SH-SY5Y (cell line): ENCODE measurements around the gene UNKL.

Source experiments
- GATA2 ChIP-seq: IDR thresholded peaks from 2 replicates; pipeline ENCODE4 v1.6.1; 2011; ENCODE audit warnings: mild to moderate bottlenecking, low read depth, low read length
- GATA3 ChIP-seq: IDR thresholded peaks from 2 replicates; pipeline ENCODE4 v1.6.1; 2011; ENCODE audit warnings: low read depth, mild to moderate bottlenecking, low read length, moderate library complexity

The UNKL gene

GRCh38 chr16:1325261-1325660 lies 89.2 kb downstream of the UNKL start:
- TF ChIP-seq GATA3 (no peak), GATA2 (no peak)

- TF ChIP-seq GATA2, result no peak
- no peak for TF ChIP-seq GATA3
These were observed 90.1 kb downstream of the UNKL start for GRCh38 chr16:1324286-1324826.

- no peak for TF ChIP-seq GATA3
- TF ChIP-seq GATA2, result no peak
These were observed 90.9 kb downstream of the UNKL start for GRCh38 chr16:1323296-1324239.

- no peak for TF ChIP-seq GATA2
- no peak for TF ChIP-seq GATA3
These were observed 92.1 kb downstream of the UNKL start for GRCh38 chr16:1322407-1322806.

GRCh38 chr16:1320658-1321240 lies 93.8 kb downstream of the UNKL start:
- TF ChIP-seq GATA3 (no peak), GATA2 (no peak)

GRCh38 chr16:1320097-1320496 lies 94.4 kb downstream of the UNKL start:
- no peak for TF ChIP-seq GATA3
- no peak for TF ChIP-seq GATA2

GRCh38 chr16:1319041-1319440 lies 95.5 kb downstream of the UNKL start:
- no peak for TF ChIP-seq GATA3

GRCh38 chr16:1318268-1318545 lies 96.3 kb downstream of the UNKL start:
- no peak for TF ChIP-seq GATA3
- no peak for TF ChIP-seq GATA2

- no peak for TF ChIP-seq GATA2
- TF ChIP-seq GATA3, result no peak
These were observed 96.8 kb downstream of the UNKL start for GRCh38 chr16:1317479-1318267.

- TF ChIP-seq GATA3, result no peak
- TF ChIP-seq GATA2, result no peak
These were observed 98.5 kb downstream of the UNKL start for GRCh38 chr16:1316033-1316405.

- no peak for TF ChIP-seq GATA3
- TF ChIP-seq GATA2, result no peak
These were observed 99.1 kb downstream of the UNKL start for GRCh38 chr16:1315081-1316032.

GRCh38 chr16:1314399-1315068 lies 100.0 kb downstream of the UNKL start:
- TF ChIP-seq GATA2, result no peak
- TF ChIP-seq GATA3, result no peak
